ENCODE results near the gene ZBTB16.

GRCh38 chr11:114191893-114192292, 132.4 kb downstream of the ZBTB16 start:
- no peak for TF ChIP-seq CTCF (IDR thresholded peaks at IDR 0.05)
- no peak for TF ChIP-seq POLR2A (IDR thresholded peaks at IDR 0.05)

Data from adrenal gland (tissue), 5 donors.